HG03354 (cell line): ENCODE data around the gene CENPF.

ENCODE experiments used
- ATAC-seq: cut with Tn5 transposase; IDR thresholded peaks from one replicate; pipeline ENCODE4 v1.9.1; 2021; ENCODE audit warnings: mild to moderate bottlenecking; ENCODE audit not compliant: unreplicated experiment, poor library complexity, severe bottlenecking

CENPF gene

GRCh38 chr1:214694769-214695168 lies 91.8 kb downstream of the CENPF start:
- no peak for ATAC-seq

- ATAC-seq = no peak
These were observed 95.6 kb downstream of the CENPF start for GRCh38 chr1:214698559-214698958.

GRCh38 chr1:214700437-214700836 lies 97.4 kb downstream of the CENPF start:
- ATAC-seq = no peak

GRCh38 chr1:214702556-214702955 lies 99.6 kb downstream of the CENPF start:
- no peak for ATAC-seq

- ATAC-seq = no peak
These were observed 104.5 kb downstream of the CENPF start for GRCh38 chr1:214707306-214708087.

GRCh38 chr1:214708321-214708955 lies 105.4 kb downstream of the CENPF start:
- ATAC-seq = no peak

GRCh38 chr1:214709241-214709640 lies 106.2 kb downstream of the CENPF start:
- ATAC-seq = no peak

- no peak for ATAC-seq
These were observed 109.7 kb downstream of the CENPF start for GRCh38 chr1:214712737-214713136.
